Measurements from ENCODE around the gene GALNT3.
A peak's percentile ranks its signal among the peaks of the same experiment; 100 is the strongest.

Gene GALNT3

GRCh38 chr2:165793779-165794535, at the start of gene GALNT3:
GALNT3 (minus strand) TSS chr2:165794247; CDS start chr2:165770700, 23,547 bp downstream.
- ChIA-PET POLR2A (no interaction called here), CTCF (no interaction called here)
- TF ChIP-seq TARDBP (IDR thresholded peaks at IDR 0.05) (no peak), L3MBTL2 (conservative IDR thresholded peaks at IDR 0.05) (peak; percentile 81), ZNF384 (IDR thresholded peaks at IDR 0.05) (no peak), FOXA1 (IDR thresholded peaks at IDR 0.05) (no peak), FOXK2 (IDR thresholded peaks at IDR 0.05) (no peak)
- peak; percentile 53 for DNase-seq (ENCODE audit: extremely low spot score)

GRCh38 chr2:165843351-165843750, 49.3 kb upstream of the GALNT3 start:
- TF ChIP-seq BHLHE40 (IDR thresholded peaks at IDR 0.05; ENCODE audit: borderline replicate concordance) (no peak), ELF4 (IDR thresholded peaks at IDR 0.05) (no peak), FOXK2 (IDR thresholded peaks at IDR 0.05) (no peak), PKNOX1 (IDR thresholded peaks at IDR 0.05) (no peak), NFRKB (IDR thresholded peaks at IDR 0.05) (no peak), TARDBP (IDR thresholded peaks at IDR 0.05) (no peak), L3MBTL2 (conservative IDR thresholded peaks at IDR 0.05) (no peak), FOXM1 (IDR thresholded peaks at IDR 0.05; ENCODE audit: borderline replicate concordance) (no peak), SP1 (IDR thresholded peaks at IDR 0.05) (no peak), SUZ12 (IDR thresholded peaks at IDR 0.05) (no peak), ZNF384 (IDR thresholded peaks at IDR 0.05) (no peak), HDGF (IDR thresholded peaks at IDR 0.05; ENCODE audit: borderline replicate concordance) (no peak), FOXA1 (IDR thresholded peaks at IDR 0.05) (no peak)
- ChIA-PET CTCF (interaction anchor here (0.6 kb wide), 1 partner anchor 280 kb away, joined by 3 read pairs; no protein-coding TSS in a partner anchor), POLR2A (no interaction called here)
- DNase-seq (ENCODE audit: extremely low spot score) = no peak

GRCh38 chr2:165840333-165840958, 46.4 kb upstream of the GALNT3 start:
- no peak for DNase-seq (ENCODE audit: extremely low spot score)
- TF ChIP-seq FOXM1 (IDR thresholded peaks at IDR 0.05; ENCODE audit: borderline replicate concordance) (no peak), SP1 (IDR thresholded peaks at IDR 0.05) (no peak), LEF1 (IDR thresholded peaks at IDR 0.05; ENCODE audit: borderline replicate concordance) (no peak), SUZ12 (IDR thresholded peaks at IDR 0.05) (no peak), TARDBP (IDR thresholded peaks at IDR 0.05) (no peak), ZNF384 (IDR thresholded peaks at IDR 0.05) (no peak), CTBP1 (IDR thresholded peaks at IDR 0.05; ENCODE audit: borderline replicate concordance) (no peak), L3MBTL2 (conservative IDR thresholded peaks at IDR 0.05) (no peak), NFRKB (IDR thresholded peaks at IDR 0.05) (no peak), FOXK2 (IDR thresholded peaks at IDR 0.05) (no peak), HDGF (IDR thresholded peaks at IDR 0.05; ENCODE audit: borderline replicate concordance) (no peak), ELF4 (IDR thresholded peaks at IDR 0.05) (no peak), FOXA1 (IDR thresholded peaks at IDR 0.05) (no peak), BHLHE40 (IDR thresholded peaks at IDR 0.05; ENCODE audit: borderline replicate concordance) (no peak), PKNOX1 (IDR thresholded peaks at IDR 0.05) (no peak), ARNT (IDR thresholded peaks at IDR 0.05) (no peak)
- ChIA-PET POLR2A (interaction anchor here (0.7 kb wide), 1 partner anchor 222 kb away, joined by 5 read pairs; no protein-coding TSS in a partner anchor), CTCF (no interaction called here)

- ChIA-PET CTCF (interaction anchor here (0.6 kb wide), 1 partner anchor 51 kb away, joined by 3 read pairs; no protein-coding TSS in a partner anchor), POLR2A (interaction anchor here (0.7 kb wide), 1 partner anchor 223 kb away, joined by 5 read pairs; no protein-coding TSS in a partner anchor)
- TF ChIP-seq CTBP1 (IDR thresholded peaks at IDR 0.05; ENCODE audit: borderline replicate concordance) = no peak
- TF ChIP-seq NFRKB (IDR thresholded peaks at IDR 0.05) = no peak
- TF ChIP-seq LEF1 (IDR thresholded peaks at IDR 0.05; ENCODE audit: borderline replicate concordance) = no peak
- no peak for TF ChIP-seq TARDBP (IDR thresholded peaks at IDR 0.05)
- TF ChIP-seq HDGF (IDR thresholded peaks at IDR 0.05; ENCODE audit: borderline replicate concordance) = no peak
- TF ChIP-seq PKNOX1 (IDR thresholded peaks at IDR 0.05) = no peak
- TF ChIP-seq SP1 (IDR thresholded peaks at IDR 0.05) = no peak
- no peak for TF ChIP-seq FOXK2 (IDR thresholded peaks at IDR 0.05)
- TF ChIP-seq BHLHE40 (IDR thresholded peaks at IDR 0.05; ENCODE audit: borderline replicate concordance) = no peak
- no peak for TF ChIP-seq ELF4 (IDR thresholded peaks at IDR 0.05)
- TF ChIP-seq SUZ12 (IDR thresholded peaks at IDR 0.05) = no peak
- no peak for TF ChIP-seq ZNF384 (IDR thresholded peaks at IDR 0.05)
- TF ChIP-seq ARNT (IDR thresholded peaks at IDR 0.05) = no peak
- no peak for TF ChIP-seq FOXM1 (IDR thresholded peaks at IDR 0.05; ENCODE audit: borderline replicate concordance)
- no peak for TF ChIP-seq L3MBTL2 (conservative IDR thresholded peaks at IDR 0.05)
- no peak for DNase-seq (ENCODE audit: extremely low spot score)
These were observed 45.6 kb upstream of the GALNT3 start for GRCh38 chr2:165839610-165840009.

GRCh38 chr2:165837122-165837521, 43.1 kb upstream of the GALNT3 start:
- TF ChIP-seq LEF1 (IDR thresholded peaks at IDR 0.05; ENCODE audit: borderline replicate concordance) (no peak), BHLHE40 (IDR thresholded peaks at IDR 0.05; ENCODE audit: borderline replicate concordance) (no peak), ZNF384 (IDR thresholded peaks at IDR 0.05) (no peak), CTBP1 (IDR thresholded peaks at IDR 0.05; ENCODE audit: borderline replicate concordance) (no peak), HDGF (IDR thresholded peaks at IDR 0.05; ENCODE audit: borderline replicate concordance) (no peak), FOXM1 (IDR thresholded peaks at IDR 0.05; ENCODE audit: borderline replicate concordance) (no peak), FOXA1 (IDR thresholded peaks at IDR 0.05) (no peak), NFRKB (IDR thresholded peaks at IDR 0.05) (no peak)
- ChIA-PET POLR2A (no interaction called here), CTCF (no interaction called here)
- no peak for DNase-seq (ENCODE audit: extremely low spot score)
